Osteoblast (primary cell): ENCODE results near the gene ZBTB9. TPM values are rescaled to one million over a fixed set of nuclear protein-coding genes. Genes with fewer than 3 reads are reported as not detected.

Experiments used
- DNase-seq: peaks from one replicate; pipeline ENCODE4 v3.0.0; 2011; ENCODE audit warnings: low spot score, mixed read lengths; ENCODE audit not compliant: insufficient read length; ENCODE audit errors: missing footprints
- H2AFZ ChIP-seq: 2 replicates; pipeline ENCODE4 v1.6.0; 2011; ENCODE audit warnings: mild to moderate bottlenecking, low read length
- H3K27ac ChIP-seq: 2 replicates; pipeline ENCODE4 v1.5.1; 2011; ENCODE audit warnings: mild to moderate bottlenecking, low read depth, low read length, moderate library complexity
- H3K27me3 ChIP-seq: 2 replicates; pipeline ENCODE4 v1.6.0; 2012; ENCODE audit warnings: mild to moderate bottlenecking, control low read depth, inconsistent platforms, low read length, moderate library complexity; ENCODE audit not compliant: insufficient read depth
- H3K36me3 ChIP-seq: 2 replicates; pipeline ENCODE4 v1.5.1; 2011; ENCODE audit warnings: mild to moderate bottlenecking, low read length, control low read depth, moderate library complexity; ENCODE audit not compliant: insufficient read depth
- H3K4me1 ChIP-seq: 2 replicates; pipeline ENCODE4 v1.5.1; 2011; ENCODE audit warnings: mild to moderate bottlenecking, low read length, control low read depth, moderate library complexity; ENCODE audit not compliant: insufficient read depth
- H3K4me2 ChIP-seq: 2 replicates; pipeline ENCODE4 v1.6.0; 2011; ENCODE audit warnings: mild to moderate bottlenecking, low read length; ENCODE audit not compliant: insufficient read depth
- H3K4me3 ChIP-seq: fragments of 200-600 bp; sonication (generic); 3 replicates; pipeline ENCODE4 v1.5.1; 2012; ENCODE audit warnings: mild to moderate bottlenecking, low read length, inconsistent platforms; ENCODE audit not compliant: insufficient read depth
- H3K79me2 ChIP-seq: 2 replicates; pipeline ENCODE4 v1.6.0; 2012; ENCODE audit warnings: mild to moderate bottlenecking, low read length, control low read depth, inconsistent platforms; ENCODE audit not compliant: insufficient read depth
- H3K9me3 ChIP-seq: 2 replicates; pipeline ENCODE4 v1.5.1; 2011; ENCODE audit warnings: low read depth, low read length, control low read depth
- H4K20me1 ChIP-seq: 2 replicates; pipeline ENCODE4 v1.6.0; 2012; ENCODE audit warnings: mild to moderate bottlenecking, low read length, control low read depth; ENCODE audit not compliant: insufficient read depth
- total RNA-seq: library from RNA; depleted of rRNA; stranded (reverse); fragments of >200 nt; gene quantifications from 2 replicates; pipeline ENCODE4 v1.2.3, GENCODE V29; 2012
- TF ChIP-seq, protein P1 (sequence below): IDR thresholded peaks from 2 replicates; pipeline ENCODE4 v1.5.1; 2011; ENCODE audit warnings: mild to moderate bottlenecking, low read depth, low read length, moderate library complexity; ENCODE audit errors: extremely low read depth

The ZBTB9 gene
- total RNA-seq, 1 donor, result 4.7 TPM

DNA sequence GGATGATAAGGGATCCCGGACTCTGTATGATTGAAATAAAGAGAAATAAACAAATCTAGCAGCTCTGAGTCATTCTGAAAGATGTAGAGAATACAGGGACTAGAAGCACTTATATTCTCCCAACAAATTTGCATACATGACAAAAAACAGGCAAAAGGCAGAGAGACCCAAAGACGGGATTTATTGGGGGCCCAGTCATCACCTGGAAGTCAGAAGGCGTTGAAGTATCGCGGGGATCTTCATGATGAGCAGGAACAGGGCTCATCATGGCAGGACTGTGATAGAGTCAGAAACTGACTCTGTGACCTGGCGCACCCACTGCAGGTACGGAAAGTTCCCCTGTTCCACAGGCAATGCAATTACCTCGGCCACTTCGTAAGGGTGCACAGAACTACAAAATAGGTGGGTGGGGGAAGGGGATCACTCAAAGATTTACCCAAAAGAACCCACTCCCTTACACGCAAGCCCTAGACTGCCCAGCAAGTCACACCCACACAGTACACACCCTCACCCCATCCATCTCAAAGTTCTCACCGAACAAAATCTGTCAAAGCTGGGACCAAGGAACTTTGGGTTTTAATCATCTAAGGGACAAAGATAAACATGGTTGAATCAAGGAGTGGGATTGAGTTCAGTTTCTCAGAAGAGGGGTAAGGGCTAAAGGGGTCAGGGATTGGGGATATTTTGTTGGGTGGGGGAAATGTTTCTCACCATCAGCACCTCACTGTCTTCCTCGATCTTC lies 37.8 kb upstream of the ZBTB9 start:
- Histone ChIP-seq H3K4me3 (peak overlapping the region; percentile 99), H3K79me2 (peaks cover 87% of the 10 kb centered on the region), H3K27ac (peak overlapping the region; percentile 100), H3K9me3 (no peaks in the 10 kb centered on the region), H3K27me3 (no peaks in the 10 kb centered on the region), H3K36me3 (peaks cover 45% of the 10 kb centered on the region), H2AFZ (no peak overlapping the region), H3K4me2 (peak overlapping the region; percentile 80), H4K20me1 (peaks cover 27% of the 10 kb centered on the region), H3K4me1 (peaks cover 52% of the 10 kb centered on the region)
- DNase-seq, result peak; percentile 85
- TF ChIP-seq, protein P1, sequence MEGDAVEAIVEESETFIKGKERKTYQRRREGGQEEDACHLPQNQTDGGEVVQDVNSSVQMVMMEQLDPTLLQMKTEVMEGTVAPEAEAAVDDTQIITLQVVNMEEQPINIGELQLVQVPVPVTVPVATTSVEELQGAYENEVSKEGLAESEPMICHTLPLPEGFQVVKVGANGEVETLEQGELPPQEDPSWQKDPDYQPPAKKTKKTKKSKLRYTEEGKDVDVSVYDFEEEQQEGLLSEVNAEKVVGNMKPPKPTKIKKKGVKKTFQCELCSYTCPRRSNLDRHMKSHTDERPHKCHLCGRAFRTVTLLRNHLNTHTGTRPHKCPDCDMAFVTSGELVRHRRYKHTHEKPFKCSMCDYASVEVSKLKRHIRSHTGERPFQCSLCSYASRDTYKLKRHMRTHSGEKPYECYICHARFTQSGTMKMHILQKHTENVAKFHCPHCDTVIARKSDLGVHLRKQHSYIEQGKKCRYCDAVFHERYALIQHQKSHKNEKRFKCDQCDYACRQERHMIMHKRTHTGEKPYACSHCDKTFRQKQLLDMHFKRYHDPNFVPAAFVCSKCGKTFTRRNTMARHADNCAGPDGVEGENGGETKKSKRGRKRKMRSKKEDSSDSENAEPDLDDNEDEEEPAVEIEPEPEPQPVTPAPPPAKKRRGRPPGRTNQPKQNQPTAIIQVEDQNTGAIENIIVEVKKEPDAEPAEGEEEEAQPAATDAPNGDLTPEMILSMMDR, result no peak

DNA sequence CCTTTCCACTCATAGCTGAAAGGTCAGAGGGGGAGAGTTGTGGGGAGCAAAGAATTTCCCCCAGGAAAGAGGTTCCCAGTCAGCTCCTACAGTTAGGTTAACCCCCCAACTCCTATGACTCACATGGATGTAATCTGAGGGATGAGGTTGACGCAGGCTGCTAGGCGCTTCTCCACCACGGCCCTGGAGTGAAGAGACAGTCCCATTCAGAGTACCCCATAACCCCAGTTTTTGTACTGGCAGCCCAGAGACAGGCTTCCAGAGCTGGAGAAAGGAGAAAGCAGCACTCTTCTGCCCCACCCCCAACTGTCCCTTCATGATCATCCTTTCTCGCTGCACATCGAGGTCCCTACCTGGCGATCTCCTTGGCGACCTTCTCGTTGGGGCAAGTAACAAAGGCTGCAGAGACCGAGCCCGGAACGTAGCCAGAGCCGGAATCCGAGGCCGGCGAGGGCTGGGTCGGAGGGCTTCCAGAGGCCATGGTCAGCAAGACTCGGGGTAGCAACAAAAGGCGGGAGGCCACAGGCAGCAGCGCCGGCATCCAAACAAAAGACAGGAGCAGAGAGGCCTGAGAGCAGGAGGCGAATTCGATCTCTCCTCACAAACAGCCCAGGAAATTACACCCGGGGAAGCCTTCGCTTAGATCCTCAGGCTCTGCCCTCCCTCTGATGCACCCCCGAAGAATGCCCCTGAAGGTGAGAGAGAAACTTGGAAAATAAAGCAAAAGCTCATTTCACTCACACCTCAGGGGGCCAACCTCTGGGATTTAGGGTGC lies 37.1 kb upstream of the ZBTB9 start:
- Histone ChIP-seq H2AFZ (peak overlapping the region; percentile 68), H3K36me3 (peaks cover 41% of the 10 kb centered on the region), H3K4me2 (peak overlapping the region; percentile 80), H3K27ac (peak overlapping the region; percentile 100), H3K4me1 (peaks cover 48% of the 10 kb centered on the region), H3K79me2 (peaks cover 88% of the 10 kb centered on the region), H3K27me3 (no peaks in the 10 kb centered on the region), H3K4me3 (peak overlapping the region; percentile 99), H4K20me1 (peaks cover 26% of the 10 kb centered on the region), H3K9me3 (no peaks in the 10 kb centered on the region)
- TF ChIP-seq, protein P1, result no peak
- peak; percentile 96 for DNase-seq

DNA sequence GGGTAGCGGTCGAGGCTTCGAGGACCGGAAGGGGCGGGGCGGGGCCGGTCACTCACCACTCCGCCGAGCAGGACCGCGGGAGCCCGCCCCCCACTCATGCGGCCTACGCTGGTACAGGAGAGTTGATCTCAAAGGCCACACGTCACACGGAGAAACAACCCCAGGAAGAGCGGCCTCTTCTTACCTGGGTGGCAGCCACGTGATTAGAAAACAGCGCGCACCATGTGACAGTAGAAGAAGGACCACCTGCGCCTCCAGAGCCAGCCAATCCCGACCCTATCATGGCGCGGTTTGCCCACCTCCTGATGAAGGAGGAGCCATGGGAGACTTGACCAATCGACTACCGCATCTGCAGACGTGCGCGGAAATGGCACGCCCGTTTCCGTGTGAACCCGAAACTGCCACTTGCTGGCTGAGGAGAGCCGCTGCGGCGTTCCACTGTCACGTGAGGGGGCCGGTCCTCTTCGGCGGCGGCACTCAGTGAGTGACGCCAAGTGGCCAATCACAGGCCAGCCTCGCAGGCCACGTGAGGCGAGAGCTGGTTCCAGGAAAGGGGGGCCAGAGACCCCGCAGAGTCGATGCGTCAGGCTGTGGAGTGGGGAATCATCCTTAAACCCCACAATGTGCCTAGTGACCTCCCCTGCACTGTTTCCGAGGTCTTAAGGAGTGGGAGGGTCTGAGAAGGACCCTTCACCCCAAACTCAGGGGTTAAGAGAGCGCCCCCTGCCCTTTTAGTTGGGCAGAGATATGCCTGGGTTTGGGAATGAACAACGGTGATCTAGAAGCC lies 36.3 kb upstream of the ZBTB9 start, which contains the start of gene CUTA:
Gene CUTA (minus strand): TSS at position 205 of the 787 bp plus-strand sequence. CDS start 107 bp downstream, at position 98.
- TF ChIP-seq, protein P1, result peak; percentile 10
- Histone ChIP-seq H3K79me2 (peaks cover 85% of the 10 kb centered on the region), H3K4me3 (peak within 1 kb of the TSS; percentile 99), H3K36me3 (peaks cover 34% of the 10 kb centered on the region), H3K4me2 (peak within 1 kb of the TSS; percentile 80), H3K4me1 (peaks cover 48% of the 10 kb centered on the region), H3K27me3 (no peaks in the 10 kb centered on the region), H2AFZ (peak within 1 kb of the TSS; percentile 89), H4K20me1 (peaks cover 22% of the 10 kb centered on the region), H3K9me3 (no peaks in the 10 kb centered on the region), H3K27ac (peak within 1 kb of the TSS; percentile 100)
- DNase-seq, result peak; percentile 99
